Midbrain (tissue), 1 donor: Measurements from ENCODE around the gene BEAN1.

Experiments used
- DNase-seq: peaks from one replicate; lab custom pipeline; 2025; lab: John Stamatoyannopoulos, UW

The BEAN1 gene

DNA sequence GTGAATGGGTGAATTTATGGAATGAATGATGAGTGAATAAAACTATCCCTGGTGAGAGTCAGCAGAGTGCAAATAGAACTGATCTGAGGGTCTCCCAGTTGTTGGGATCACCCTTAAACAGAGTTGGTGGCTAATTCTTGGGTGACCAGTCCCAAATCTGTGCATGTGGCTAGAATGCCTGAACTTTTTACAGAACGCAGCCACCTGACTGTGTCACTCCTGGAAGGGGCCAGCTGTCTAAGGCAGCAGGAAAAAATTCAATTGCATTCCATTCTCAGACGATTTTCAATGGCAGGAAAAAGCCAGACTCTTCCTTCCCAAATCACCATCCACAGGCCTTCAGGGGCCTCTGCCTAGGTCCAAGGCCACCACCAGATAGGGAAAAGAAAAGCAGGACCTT lies 43.5 kb downstream of the BEAN1 start:
- no peak for DNase-seq

DNA sequence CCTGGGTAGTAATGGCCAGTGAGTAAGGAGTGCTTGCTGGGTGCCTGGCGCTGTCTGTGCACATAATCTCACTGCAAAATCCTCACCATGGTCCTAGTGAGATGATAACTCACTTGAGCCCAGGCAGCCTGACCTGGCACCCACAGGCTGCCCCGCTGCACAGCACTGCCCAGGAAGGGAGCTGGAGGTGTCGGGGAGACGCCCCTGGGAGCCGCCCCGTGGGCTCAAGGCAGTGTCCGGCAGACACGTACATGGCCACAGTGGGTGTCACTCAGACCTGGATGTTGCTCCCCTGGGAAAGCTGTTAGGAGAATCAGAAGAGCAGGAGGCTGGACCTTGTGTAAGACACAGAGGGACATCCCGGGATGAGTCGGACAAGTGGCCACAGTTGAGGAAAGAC lies 44.2 kb downstream of the BEAN1 start:
- DNase-seq: no peak

DNA sequence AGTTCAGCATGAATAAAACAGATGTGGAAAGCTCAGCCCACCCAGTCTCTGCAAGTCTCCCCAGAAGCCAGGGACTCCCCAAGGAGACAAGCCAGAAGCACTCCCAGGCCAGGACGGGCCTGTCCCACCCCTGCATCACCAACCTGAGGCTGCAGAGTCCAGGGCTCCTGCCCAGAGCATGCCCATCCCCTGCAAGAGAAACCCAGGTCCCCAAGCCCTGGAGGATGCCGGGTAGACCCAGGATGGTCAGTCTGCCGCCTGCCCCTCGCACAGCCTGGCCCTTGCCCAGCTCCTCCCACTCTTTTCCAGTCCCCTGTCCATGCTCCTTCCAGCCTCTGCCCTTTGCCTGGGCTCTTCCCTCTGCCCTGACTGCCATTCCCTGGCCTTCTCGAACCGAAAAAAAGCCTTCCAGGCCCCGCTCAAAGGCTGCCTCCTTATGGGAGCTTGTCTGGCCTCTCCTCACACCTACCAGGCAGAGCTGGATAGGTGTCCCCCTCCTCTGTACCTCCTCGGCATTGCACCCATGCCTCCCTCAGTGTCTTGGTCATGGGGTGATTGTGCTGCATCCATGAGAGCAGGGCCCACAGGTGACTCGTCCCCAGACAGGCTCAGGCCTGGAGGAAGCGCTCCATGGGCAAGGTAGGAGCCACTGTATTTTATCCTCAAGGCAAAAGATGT lies 44.8 kb downstream of the BEAN1 start:
- DNase-seq: no peak

DNA sequence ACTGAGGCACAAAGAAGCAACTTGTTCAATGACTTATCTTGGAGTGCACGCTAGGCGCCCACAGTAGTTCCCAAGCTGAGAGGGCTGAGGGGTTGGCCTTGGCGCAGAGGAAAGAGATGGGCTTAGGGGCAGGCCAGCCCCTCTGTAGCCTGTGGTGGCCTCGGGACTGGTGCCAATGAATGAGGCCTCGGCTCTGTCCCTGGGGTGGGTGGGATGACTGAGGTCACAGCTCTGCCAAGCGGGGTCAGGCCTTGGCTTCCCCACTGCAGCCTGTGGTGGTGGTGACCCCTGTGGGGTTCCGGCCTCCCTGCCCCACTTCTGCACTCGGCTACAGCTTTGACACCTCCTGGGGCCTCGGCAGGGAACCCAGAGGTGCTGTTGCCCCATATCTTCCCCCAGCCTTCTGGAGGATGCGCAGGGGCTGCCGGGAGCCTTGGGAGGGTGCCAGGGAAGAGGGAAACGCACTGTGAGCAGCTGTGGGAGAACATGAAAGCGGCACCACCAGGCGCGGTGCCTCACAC lies 46.0 kb downstream of the BEAN1 start:
- no peak for DNase-seq

DNA sequence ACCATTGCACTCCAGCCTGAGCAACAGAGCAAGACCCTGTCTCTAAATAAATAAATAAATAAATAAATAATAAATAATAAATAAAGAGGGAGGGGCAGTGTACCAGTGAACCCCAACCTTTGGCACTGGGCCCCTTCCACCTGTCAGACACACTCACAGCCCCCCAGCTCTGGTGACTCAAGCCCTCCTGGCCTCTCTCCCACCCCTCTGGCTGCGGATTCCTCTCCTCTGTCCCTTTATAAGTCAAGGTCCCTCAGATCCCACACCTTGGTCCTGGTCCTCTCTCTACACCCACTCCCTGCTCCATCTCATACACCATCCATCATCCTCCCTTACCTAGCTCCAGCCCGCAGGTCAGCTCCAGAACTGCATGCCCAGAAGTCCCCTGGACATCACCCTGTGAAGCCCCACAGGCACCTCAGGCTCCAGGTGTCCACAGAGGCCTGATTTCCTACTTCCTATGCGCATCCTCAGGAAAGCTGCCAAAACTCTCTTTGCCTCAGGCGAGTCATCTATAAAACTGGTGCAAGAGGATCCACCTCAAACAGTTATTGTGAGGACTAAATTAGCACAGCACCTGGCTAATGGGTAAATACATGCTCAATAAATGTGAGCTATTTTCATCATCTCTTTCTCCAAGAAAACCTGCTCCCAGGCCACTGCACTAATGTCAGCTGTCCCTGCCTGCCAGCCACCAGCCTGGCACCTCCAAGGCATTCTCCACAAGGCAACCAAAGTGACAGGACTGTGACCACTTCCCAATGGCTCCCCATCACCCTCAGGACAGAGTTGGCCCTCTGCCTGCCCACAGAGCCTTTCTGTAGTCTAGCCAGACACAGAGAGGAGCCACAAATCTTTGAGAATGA lies 46.8 kb downstream of the BEAN1 start:
- no peak for DNase-seq

DNA sequence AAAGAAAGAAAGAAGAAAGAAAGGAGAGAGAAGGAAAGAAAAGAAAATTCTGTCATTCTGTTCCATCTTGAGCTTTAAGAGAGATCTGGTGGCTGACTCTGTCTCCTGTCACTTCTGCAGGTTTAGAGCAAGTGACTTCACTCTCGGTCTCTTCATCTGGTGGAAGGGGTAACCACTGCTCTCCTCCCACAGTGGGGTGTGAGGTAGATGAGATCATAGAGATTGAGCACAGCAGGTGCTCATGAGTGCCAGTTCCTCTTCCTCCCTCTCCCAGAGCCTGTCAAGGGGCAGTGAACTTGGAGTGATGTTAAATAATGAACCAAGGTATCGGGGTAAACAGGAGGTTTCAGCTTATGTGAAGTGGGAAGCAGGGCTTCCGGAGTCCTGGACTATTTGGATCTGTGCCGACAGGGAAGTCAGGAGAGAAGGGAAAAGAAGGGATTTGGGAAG lies 47.7 kb downstream of the BEAN1 start:
- DNase-seq: no peak

DNA sequence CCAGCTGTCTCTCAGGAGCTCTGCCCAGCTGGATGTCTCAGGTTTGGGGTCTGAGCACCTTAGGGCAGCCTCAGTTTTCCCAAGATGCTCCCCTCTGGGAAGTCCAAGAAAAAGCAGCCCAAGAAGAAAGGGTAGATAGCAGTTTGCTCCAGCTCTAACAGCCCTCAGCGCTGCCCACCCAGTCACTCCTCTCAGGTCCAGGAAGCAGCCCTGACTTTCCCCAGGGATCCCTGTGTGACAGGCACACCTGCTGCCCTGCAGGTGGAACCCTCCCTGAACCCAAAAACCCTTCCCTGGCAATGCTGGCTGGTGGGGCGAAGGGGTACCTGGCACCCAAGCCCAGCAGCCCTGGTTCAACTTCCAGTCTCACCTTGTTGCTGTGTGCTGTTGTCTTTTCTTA lies 48.1 kb downstream of the BEAN1 start:
- no peak for DNase-seq

DNA sequence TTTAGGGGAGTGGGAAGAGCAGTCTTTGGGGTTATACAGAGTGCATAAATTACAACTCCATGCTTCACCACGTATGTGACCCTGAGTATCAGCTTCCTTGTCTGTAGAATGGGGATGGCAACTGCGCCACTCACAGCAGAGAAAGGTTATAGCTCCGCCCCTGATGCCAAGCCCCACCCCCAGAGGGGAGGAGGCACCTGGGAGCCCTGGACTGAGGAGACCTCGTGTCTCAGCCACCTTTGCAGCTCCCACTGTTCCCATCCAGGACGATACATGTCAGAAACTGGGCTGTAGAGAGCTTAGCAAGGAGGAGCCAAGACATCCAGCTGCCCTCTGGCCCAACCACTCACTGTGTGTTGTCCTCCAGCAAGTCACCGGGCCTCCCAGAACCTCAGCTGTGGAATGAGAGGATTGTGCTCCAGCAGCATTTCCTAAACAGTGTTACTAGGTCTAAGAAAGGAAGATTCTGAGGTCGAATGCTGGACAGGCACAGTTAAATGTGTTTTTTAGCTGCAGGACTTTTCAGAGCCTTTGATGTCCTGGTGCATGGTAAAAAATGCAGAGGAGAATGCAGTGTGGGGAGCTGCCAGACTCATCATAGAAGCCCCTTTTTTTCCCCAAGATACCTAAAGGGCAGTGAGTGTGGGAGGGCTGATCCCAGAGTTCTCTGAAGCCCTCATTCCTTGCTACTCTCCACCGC lies 49.4 kb downstream of the BEAN1 start:
- DNase-seq: no peak

DNA sequence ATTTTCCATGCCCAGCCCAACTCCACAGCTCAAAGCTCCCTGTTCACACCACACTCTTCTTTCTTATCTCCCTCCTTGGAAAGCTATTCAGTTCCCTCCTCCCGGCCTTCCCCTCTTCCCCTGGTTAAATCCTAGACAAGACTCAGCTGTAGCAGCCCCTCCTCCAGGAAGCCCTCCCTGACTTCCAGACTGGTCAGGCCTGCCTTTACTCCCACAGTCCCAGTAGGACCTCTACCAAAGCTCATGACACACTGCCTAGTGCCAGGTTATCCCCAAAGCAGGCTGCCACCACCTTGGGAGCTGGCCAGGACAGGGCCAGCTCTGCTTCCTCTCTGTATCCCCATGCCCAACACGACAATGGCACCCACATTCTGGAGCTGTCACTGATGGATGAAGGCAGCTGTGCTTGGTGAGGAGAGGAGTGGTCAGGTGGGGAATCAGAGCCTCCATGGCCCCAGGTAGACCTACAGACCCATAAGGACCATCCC lies 50.0 kb downstream of the BEAN1 start:
- no peak for DNase-seq

DNA sequence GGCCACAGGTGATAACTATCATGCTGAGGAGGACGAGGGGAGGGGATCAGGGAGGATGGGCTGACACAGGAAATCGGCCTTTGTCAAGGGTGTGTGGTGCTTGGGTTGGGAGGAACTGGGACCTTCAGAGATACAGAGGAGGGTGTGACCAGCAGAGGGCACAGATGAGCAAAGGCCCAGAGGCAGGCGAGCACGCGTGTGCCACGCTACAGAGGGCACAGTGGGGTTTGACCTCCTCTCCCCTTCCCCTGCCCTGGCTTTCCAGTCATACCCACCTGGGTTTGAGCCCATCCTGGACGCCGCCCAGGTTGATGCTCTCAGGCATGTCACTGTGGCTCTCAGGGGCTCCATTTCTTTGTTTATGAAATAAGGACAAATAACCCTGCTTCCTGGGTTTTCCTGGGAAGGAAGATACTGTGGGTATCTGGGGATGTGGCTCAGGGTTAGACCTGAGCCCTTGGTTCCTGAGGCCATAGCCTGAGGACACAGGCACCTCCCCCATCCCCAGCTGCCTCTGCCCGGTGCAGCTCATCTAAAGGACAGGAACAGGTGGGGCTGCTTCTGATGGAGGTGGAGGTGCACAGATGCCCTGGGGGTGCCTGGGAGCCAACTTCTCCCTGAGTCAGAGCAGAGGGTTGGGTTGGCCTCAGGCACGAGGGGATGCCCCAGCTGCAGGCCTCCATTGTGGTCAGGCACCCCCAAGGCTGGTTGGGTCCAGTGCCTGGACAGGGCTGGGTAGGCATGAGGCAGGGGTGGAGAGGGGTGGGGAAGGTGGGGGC lies 51.8 kb downstream of the BEAN1 start:
- peak; percentile 56 for DNase-seq

DNA sequence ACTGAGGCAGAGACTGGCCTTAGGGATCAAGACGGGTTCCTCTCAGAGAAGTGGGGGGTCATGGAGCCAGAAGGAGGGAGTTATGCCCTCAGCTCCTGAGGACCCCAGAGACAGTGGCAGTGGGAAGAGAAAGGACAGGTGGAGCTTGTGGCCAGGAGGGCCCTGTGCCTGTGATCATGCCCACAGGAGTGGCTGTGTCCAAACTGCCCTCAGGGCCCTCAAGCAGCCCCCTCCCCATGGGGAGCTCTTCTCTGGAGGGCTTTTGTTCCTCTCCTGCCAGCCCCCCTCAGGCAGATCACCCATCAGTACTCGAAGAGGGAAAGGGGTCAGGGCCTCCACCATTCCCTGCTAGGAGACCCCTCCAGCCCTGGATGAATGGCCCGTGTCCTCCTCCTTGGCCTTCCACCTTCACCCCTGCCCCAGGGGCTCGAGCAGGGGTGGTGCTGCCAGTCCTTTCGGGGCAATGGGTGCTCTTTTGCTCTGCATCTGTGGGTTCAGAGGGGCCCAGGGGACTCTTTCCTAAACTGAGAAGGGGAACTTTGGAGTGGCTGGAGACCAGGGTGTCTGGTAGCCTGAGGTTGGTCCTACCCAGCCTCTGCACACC lies 52.7 kb downstream of the BEAN1 start:
- no peak for DNase-seq

DNA sequence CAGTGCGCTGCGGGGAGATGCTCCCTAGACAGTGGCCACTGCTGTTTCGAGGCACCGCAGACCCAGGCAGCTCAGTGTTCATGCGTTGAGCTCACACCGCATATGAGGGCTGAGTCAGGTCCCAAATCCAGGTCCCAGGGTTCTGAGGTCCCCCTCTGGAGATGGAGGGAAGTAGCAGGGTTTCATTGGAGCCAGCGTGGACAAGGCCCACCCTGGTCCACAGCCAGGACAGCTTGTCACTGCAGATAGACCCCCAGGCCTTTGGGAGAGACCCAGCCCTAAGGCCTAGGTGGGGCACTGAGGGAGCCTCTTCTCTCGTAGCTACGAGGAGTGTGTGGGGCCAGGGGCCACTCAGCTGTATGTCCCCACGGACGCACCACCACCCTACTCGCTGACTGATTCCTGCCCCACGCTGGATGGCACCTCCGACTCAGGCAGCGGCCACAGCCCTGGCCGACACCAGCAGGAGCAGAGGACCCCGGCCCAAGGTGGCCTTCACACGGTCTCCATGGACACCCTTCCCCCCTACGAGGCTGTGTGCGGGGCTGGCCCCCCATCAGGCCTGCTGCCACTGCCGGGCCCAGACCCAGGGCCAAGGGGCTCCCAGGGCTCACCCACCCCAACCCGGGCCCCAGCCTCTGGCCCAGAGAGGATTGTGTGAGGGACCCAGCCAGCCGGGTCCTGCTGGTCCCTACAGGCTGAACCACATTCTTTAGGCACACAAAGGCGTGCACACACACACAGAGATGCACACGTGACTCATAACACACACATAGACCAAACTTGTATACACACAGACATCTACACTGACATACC lies 53.4 kb downstream of the BEAN1 start:
- no peak for DNase-seq

DNA sequence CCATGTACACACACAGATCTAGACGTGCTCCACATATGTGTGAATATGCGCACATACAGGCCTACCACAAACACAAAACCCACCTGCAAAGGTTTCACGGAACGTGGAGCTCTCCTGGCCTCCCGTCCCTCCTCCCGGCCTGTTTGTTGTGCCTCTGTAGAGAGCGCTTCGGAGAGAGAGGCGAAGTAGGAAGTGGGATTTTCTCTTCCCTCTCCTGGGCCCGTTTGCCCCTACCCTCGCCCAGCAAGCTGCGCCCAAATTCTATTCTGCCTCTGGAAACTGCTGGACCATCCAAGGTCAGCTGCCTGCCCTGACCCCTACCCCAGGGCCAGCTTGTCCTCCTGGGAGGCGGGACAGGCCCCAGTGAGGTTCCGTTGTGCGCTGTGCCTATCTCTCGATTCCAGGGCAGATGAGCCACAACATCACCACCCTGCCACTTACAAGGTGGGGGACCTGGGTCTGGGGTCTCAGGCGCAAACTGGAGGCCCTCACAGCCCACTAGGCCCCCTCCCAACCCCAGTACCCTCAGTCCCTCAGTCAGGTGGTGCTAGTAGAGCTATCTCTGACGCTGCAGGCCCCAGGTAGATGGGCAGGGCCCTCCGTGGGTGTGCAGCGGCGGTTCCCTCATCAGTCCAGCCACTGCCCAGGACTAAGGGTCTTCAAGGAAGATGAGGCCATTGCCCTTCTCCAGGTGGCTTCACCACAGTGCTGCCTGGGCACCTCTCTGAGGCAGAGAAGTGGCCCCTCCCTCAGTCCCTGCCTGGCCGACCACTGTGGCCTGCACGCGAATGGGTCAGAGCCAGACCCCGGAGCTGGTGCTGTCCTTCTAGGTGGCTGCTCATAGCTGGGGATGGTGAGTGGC lies 54.2 kb downstream of the BEAN1 start:
- no peak for DNase-seq

DNA sequence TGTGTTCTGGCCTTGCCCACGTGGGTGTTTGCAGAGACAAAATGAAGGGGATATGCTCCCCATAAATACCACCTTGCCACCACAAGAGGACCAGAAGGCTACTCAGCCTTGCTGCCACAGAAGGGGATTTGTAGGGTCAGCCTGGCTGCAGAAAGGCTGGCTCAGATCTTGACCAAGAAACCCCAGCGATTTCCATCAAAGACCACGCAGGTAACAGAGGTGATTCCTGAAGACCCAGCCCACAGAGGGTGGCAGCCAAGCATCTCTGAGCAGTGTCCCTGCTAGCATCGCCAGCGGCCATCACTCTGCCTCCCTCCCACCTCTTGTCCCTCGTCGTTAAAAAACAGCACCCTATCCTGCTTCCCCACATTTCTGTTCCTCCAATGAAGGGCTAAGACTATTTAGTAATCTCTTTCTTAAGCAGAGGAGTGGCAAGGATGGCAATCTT lies 54.9 kb downstream of the BEAN1 start:
- DNase-seq: no peak

DNA sequence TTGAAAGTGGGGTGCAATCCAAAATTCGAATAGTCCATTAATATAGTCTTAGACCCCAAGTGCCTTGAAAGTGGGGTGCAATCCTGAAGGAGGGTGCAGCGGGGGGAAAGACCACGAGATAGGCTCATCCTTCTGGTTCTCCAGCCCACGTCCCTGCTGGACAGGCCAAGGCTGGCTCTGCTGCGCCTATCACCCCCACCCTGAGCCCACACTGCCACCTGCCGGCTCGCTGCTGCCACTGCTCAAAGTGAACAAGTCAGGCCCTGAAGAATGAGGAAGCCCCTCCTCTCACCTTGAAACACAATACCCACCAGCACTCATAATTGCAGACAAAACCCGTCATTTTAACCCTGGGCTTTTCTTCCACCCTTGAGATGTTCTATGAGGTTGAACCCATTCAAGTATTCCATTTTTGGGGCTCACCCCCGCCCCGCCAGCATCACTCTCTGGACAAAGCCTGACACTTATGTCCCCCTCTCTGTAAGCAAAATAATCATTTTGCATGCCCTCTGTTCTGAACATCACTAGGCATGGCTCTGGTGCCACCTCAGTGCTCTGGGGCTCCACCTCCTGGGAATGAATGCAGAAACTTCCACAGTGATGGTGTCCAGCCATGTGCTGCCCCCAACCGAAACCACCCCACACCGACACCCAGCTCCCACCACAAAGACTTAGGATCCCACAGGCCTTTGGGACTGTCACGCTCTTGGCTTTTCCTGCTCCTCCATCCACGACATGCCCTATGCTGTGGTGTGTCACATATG lies 56.8 kb downstream of the BEAN1 start:
- DNase-seq: peak; percentile 68

DNA sequence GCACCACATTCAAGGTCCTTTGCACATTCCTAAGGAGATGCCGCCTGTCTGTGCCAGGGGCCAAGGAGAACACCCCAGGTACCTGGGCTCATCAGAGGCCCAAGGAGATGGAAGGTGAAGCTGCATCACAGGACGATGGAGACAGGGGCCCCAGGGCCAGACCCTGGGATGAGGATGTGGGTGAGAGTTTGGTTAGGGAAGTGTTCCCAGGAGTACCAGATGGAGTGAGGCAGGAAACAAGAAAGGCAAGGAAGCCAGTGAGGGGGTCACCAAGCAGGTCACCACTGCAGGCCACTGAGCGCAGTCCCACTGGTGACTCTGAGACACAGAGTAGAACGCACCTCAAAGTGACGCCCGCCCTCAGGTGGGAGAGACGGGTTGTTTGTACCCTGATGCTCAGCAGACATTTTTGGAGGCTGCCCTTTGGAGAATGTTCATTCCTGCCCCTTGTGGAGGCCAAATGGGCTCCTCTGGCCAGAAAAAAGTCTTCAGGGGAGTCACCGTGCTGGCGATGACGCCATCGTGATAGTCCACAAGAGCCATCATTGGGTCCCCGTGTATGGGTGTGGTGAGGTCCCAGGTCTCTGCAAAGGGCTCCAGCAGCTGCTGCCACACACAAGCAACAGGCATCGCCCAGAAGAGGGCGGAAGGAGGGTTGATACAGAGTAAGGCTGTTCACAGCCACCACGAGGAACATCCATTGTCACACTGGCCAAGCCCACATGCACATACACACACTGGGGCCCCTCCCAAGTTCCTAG lies 57.5 kb downstream of the BEAN1 start:
- no peak for DNase-seq

DNA sequence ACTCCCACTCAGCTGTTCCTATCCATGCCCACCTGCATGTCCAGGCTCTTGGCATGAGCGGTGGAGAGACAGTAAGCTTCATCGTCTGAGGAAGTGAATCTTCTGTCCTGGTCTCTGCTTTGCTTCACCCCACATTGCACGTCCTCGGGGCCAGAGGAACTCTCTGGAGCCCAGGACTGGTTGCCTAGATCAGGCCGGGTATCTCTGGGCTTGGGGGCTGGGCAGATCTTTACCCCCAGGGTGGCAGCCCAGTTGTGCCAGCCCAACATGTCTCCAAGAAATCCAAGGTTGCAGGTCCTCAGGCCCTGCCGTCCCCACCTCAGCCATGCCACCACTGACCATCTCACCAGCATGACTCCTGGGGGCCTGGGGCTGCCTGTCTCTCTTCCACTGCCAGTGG lies 58.3 kb downstream of the BEAN1 start:
- no peak for DNase-seq
